HepG2 (cell line): ENCODE data around the gene NBL1. TPM values are rescaled to one million over a fixed set of nuclear protein-coding genes. Genes with fewer than 3 reads are reported as not detected.
A peak's percentile ranks its signal among the peaks of the same experiment; 100 is the strongest.

Experiments
- ARNTL ChIP-seq: sonication (generic); formaldehyde crosslinking; IDR thresholded peaks from 2 replicates; pipeline ENCODE4 v1.4.0; 2020; ENCODE audit warnings: mild to moderate bottlenecking, missing genetic modification reagents
- HIVEP1 ChIP-seq: sonication (generic); formaldehyde crosslinking; IDR thresholded peaks from 2 replicates; pipeline ENCODE4 v1.4.0; 2020; ENCODE audit warnings: mild to moderate bottlenecking, missing genetic modification reagents
- HNF4A ChIP-seq: sonication (generic); formaldehyde crosslinking; IDR thresholded peaks from 2 replicates; pipeline ENCODE4 v1.4.0; 2020; ENCODE audit warnings: missing genetic modification reagents
- LCORL ChIP-seq, 2 experiments: fragments of 450-650 bp in 1 of 2; sonication (generic) in 1 of 2; formaldehyde crosslinking in 1 of 2; IDR thresholded peaks; 2 replicates each; pipeline versions ENCODE4 v1.5.0 to v1.6.1; 2017 to 2020; ENCODE audit warnings: antibody characterized with exemption in 1 of 2, missing genetic modification reagents in 1 of 2
- YEATS4 ChIP-seq: sonication (generic); formaldehyde crosslinking; IDR thresholded peaks from 2 replicates; pipeline ENCODE4 v1.4.0; 2020; ENCODE audit warnings: missing genetic modification reagents, borderline replicate concordance
- ZEB1 ChIP-seq: IDR thresholded peaks from 2 replicates; pipeline ENCODE4 v1.6.1; 2012; ENCODE audit warnings: mild to moderate bottlenecking, low read depth, inconsistent platforms; ENCODE audit not compliant: insufficient replicate concordance
- ZNF136 ChIP-seq: sonication (generic); formaldehyde crosslinking; IDR thresholded peaks from 2 replicates; pipeline ENCODE4 v1.8.1; 2022; ENCODE audit warnings: low read depth, mild to moderate bottlenecking, moderate library complexity, missing genetic modification reagents
- ZNF335 ChIP-seq: sonication (generic); formaldehyde crosslinking; IDR thresholded peaks from 2 replicates; pipeline ENCODE4 v1.4.0; 2020; ENCODE audit warnings: missing genetic modification reagents
- polyA plus RNA-seq, 8 experiments: library from polyadenylated mRNA; depleted of rRNA in 3 of 8; stranded (reverse) in 7 of 8; unstranded in 1 of 8; fragments of >200 nt; fragmentation: Illumina TruSeq in 4 of 8; extraction: Trizol in 4 of 8; gene quantifications; 2 replicates each; pipeline versions ENCODE4 v1.2.1 to v1.2.3, GENCODE V29; 2011 to 2016; ENCODE audit warnings: low read depth in 4 of 8, missing spikeins in 1 of 8, mixed read lengths in 1 of 8; ENCODE audit not compliant: insufficient read depth in 1 of 8
- total RNA-seq, 5 experiments: library from RNA; depleted of rRNA; stranded (reverse); fragments of >200 nt; fragmentation: Illumina TruSeq; extraction: Trizol; gene quantifications; 2 replicates each; pipeline ENCODE4 v1.2.3, GENCODE V29; 2016; ENCODE audit warnings: low read depth in 1 of 5
- TF ChIP-seq, protein P1 (sequence below): sonication (generic); formaldehyde crosslinking; IDR thresholded peaks from 2 replicates; pipeline ENCODE4 v1.5.0; 2020; ENCODE audit warnings: mild to moderate bottlenecking, missing genetic modification reagents
- TF ChIP-seq, protein P2 (sequence below): sonication (generic); formaldehyde crosslinking; IDR thresholded peaks from 2 replicates; pipeline ENCODE4 v1.4.0; 2020; ENCODE audit warnings: low read depth, missing genetic modification reagents
- TF ChIP-seq, protein P3 (sequence below): sonication (generic); formaldehyde crosslinking; IDR thresholded peaks from 2 replicates; pipeline ENCODE4 v1.5.1; 2020; ENCODE audit warnings: mild to moderate bottlenecking, missing genetic modification reagents
- TF ChIP-seq, protein P4 (sequence below): sonication (generic); formaldehyde crosslinking; IDR thresholded peaks from 2 replicates; pipeline ENCODE4 v1.9.0; 2022; ENCODE audit warnings: missing genetic modification reagents, mild to moderate bottlenecking, borderline replicate concordance
- TF ChIP-seq, protein P5 (sequence below): sonication (generic); formaldehyde crosslinking; conservative IDR thresholded peaks from 2 replicates; pipeline ENCODE4 v1.4.0; 2020; ENCODE audit warnings: mild to moderate bottlenecking, missing genetic modification reagents, moderate library complexity

The NBL1 gene
- total and polyA plus RNA-seq, 2 of the 13 experiments (the other 11 are each of a cell fraction or from before 2014, with no cell fraction given): 2.7 to 13.8 TPM

DNA sequence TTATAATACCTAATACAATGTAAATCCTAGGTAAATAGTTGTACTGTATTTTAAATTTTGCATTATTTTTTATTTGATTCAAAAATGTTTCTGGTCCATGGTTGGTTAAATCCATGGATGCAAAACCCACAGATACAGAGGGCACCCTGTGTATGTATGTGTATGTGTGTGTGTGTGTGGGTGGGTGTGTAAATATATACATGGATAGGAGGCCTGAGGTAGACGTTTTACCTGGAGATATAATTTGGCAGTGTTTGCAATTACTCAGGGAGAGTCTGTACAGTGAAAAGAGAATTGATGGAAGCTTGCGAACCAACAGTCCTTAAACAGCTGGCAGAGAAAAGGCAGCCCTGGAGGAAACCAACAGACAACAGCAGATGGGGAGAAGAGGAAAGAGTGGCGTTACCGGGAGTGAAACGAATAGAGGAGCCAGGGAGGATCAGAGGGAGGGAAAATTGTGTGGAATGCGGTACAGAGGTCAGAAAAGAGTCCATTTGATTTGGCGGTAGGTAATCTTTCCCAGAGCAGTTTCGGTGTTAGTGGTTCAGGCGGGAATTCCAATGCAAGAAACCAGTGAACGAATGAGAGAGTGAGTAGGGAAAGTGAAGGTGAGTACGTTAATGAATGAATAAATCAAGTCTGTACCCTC lies 47.9 kb upstream of the NBL1 start (continued):
- TF ChIP-seq, protein P1, sequence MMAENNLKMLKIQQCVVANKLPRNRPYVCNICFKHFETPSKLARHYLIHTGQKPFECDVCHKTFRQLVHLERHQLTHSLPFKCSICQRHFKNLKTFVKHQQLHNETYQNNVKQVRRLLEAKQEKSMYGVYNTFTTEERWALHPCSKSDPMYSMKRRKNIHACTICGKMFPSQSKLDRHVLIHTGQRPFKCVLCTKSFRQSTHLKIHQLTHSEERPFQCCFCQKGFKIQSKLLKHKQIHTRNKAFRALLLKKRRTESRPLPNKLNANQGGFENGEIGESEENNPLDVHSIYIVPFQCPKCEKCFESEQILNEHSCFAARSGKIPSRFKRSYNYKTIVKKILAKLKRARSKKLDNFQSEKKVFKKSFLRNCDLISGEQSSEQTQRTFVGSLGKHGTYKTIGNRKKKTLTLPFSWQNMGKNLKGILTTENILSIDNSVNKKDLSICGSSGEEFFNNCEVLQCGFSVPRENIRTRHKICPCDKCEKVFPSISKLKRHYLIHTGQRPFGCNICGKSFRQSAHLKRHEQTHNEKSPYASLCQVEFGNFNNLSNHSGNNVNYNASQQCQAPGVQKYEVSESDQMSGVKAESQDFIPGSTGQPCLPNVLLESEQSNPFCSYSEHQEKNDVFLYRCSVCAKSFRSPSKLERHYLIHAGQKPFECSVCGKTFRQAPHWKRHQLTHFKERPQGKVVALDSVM (CRISPR knock-in tag): no peak
- TF ChIP-seq, protein P2, sequence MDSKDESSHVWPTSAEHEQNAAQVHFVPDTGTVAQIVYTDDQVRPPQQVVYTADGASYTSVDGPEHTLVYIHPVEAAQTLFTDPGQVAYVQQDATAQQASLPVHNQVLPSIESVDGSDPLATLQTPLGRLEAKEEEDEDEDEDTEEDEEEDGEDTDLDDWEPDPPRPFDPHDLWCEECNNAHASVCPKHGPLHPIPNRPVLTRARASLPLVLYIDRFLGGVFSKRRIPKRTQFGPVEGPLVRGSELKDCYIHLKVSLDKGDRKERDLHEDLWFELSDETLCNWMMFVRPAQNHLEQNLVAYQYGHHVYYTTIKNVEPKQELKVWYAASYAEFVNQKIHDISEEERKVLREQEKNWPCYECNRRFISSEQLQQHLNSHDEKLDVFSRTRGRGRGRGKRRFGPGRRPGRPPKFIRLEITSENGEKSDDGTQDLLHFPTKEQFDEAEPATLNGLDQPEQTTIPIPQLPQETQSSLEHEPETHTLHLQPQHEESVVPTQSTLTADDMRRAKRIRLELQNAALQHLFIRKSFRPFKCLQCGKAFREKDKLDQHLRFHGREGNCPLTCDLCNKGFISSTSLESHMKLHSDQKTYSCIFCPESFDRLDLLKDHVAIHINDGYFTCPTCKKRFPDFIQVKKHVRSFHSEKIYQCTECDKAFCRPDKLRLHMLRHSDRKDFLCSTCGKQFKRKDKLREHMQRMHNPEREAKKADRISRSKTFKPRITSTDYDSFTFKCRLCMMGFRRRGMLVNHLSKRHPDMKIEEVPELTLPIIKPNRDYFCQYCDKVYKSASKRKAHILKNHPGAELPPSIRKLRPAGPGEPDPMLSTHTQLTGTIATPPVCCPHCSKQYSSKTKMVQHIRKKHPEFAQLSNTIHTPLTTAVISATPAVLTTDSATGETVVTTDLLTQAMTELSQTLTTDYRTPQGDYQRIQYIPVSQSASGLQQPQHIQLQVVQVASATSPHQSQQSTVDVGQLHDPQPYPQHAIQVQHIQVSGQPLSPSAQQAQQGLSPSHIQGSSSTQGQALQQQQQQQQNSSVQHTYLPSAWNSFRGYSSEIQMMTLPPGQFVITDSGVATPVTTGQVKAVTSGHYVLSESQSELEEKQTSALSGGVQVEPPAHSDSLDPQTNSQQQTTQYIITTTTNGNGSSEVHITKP (CRISPR knock-in tag): peak; percentile 97
- TF ChIP-seq ZEB1 (peak; percentile 53), HIVEP1 (CRISPR knock-in tag) (no peak), LCORL (IDR thresholded peaks at IDR 0.05) (peak; percentile 46; the same call in 1 of the 2 replicates), LCORL (CRISPR knock-in tag; IDR thresholded peaks at IDR 0.05) (no peak), ZNF335 (CRISPR knock-in tag) (peak; percentile 67; the same call in 1 of the 2 replicates), ZNF136 (CRISPR knock-in tag) (no peak), YEATS4 (0 out of 2 replicates have a peak, but pooled peaks have one; percentile 0), ARNTL (CRISPR knock-in tag) (peak; percentile 2; the same call in 1 of the 2 replicates), HNF4A (peak; percentile 46)
- TF ChIP-seq, protein P3, sequence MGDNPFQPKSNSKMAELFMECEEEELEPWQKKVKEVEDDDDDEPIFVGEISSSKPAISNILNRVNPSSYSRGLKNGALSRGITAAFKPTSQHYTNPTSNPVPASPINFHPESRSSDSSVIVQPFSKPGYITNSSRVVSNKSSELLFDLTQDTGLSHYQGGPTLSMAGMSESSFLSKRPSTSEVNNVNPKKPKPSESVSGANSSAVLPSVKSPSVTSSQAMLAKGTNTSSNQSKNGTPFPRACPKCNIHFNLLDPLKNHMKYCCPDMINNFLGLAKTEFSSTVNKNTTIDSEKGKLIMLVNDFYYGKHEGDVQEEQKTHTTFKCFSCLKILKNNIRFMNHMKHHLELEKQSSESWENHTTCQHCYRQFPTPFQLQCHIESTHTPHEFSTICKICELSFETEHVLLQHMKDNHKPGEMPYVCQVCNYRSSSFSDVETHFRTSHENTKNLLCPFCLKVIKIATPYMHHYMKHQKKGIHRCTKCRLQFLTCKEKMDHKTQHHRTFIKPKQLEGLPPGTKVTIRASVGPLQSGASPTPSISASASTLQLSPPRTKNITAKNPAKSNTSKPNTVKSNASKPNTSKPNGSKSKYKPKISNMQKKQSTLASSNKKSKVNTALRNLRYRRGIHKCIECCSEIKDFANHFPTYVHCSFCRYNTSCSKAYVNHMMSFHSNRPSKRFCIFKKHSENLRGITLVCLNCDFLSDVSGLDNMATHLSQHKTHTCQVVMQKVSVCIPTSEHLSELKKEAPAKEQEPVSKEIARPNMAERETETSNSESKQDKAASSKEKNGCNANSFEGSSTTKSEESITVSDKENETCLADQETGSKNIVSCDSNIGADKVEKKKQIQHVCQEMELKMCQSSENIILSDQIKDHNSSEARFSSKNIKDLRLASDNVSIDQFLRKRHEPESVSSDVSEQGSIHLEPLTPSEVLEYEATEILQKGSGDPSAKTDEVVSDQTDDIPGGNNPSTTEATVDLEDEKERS (CRISPR knock-in tag): no peak
- TF ChIP-seq, protein P4, sequence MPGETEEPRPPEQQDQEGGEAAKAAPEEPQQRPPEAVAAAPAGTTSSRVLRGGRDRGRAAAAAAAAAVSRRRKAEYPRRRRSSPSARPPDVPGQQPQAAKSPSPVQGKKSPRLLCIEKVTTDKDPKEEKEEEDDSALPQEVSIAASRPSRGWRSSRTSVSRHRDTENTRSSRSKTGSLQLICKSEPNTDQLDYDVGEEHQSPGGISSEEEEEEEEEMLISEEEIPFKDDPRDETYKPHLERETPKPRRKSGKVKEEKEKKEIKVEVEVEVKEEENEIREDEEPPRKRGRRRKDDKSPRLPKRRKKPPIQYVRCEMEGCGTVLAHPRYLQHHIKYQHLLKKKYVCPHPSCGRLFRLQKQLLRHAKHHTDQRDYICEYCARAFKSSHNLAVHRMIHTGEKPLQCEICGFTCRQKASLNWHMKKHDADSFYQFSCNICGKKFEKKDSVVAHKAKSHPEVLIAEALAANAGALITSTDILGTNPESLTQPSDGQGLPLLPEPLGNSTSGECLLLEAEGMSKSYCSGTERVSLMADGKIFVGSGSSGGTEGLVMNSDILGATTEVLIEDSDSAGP (CRISPR knock-in tag): no peak
- TF ChIP-seq, protein P5, sequence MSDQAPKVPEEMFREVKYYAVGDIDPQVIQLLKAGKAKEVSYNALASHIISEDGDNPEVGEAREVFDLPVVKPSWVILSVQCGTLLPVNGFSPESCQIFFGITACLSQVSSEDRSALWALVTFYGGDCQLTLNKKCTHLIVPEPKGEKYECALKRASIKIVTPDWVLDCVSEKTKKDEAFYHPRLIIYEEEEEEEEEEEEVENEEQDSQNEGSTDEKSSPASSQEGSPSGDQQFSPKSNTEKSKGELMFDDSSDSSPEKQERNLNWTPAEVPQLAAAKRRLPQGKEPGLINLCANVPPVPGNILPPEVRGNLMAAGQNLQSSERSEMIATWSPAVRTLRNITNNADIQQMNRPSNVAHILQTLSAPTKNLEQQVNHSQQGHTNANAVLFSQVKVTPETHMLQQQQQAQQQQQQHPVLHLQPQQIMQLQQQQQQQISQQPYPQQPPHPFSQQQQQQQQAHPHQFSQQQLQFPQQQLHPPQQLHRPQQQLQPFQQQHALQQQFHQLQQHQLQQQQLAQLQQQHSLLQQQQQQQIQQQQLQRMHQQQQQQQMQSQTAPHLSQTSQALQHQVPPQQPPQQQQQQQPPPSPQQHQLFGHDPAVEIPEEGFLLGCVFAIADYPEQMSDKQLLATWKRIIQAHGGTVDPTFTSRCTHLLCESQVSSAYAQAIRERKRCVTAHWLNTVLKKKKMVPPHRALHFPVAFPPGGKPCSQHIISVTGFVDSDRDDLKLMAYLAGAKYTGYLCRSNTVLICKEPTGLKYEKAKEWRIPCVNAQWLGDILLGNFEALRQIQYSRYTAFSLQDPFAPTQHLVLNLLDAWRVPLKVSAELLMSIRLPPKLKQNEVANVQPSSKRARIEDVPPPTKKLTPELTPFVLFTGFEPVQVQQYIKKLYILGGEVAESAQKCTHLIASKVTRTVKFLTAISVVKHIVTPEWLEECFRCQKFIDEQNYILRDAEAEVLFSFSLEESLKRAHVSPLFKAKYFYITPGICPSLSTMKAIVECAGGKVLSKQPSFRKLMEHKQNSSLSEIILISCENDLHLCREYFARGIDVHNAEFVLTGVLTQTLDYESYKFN (CRISPR knock-in tag): peak; percentile 58; the same call in 1 of the 2 replicates
